ENCODE measurements around the gene AXDND1.

- TF ChIP-seq CTCF (conservative IDR thresholded peaks at IDR 0.05; ENCODE audit: low read depth in 2 of 2) (no peak), POLR2AphosphoS5 (IDR thresholded peaks at IDR 0.05; ENCODE audit: low read depth) (no peak), REST (IDR thresholded peaks at IDR 0.05; ENCODE audit: unreplicated experiment) (no peak), EZH2phosphoT487 (IDR thresholded peaks at IDR 0.05; ENCODE audit: unreplicated experiment) (no peak), EZH2 (IDR thresholded peaks at IDR 0.05; ENCODE audit: low read depth, unreplicated experiment) (no peak), STAT1 (IDR thresholded peaks at IDR 0.05; ENCODE audit: unreplicated experiment) (no peak), JUNB (IDR thresholded peaks at IDR 0.05; ENCODE audit: unreplicated experiment) (no peak), CREB1 (CRISPR knock-in tag; IDR thresholded peaks at IDR 0.05; ENCODE audit: low read depth) (no peak), NANOG (IDR thresholded peaks at IDR 0.05; ENCODE audit: borderline replicate concordance) (no peak), ETS1 (IDR thresholded peaks at IDR 0.05) (no peak), ZNF462 (CRISPR knock-in tag; IDR thresholded peaks at IDR 0.05) (no peak), ZNF331 (CRISPR knock-in tag; IDR thresholded peaks at IDR 0.05; ENCODE audit: low read depth) (no peak), ZNF114 (CRISPR knock-in tag; IDR thresholded peaks at IDR 0.05) (no peak)
Observed at GRCh38 chr1:179549368-179549700, 183.6 kb downstream of the AXDND1 start.

Measured in GM23338 (cell line).